SU-DHL-6 (cell line): ENCODE results near the gene SKI.
"Not testable (repeated sequence)": the region's sequence is repeated elsewhere in the genome, so short reads cannot be mapped to it uniquely, and the experiment has no call there.

Source experiments
- EZH2phosphoT487 ChIP-seq: fragments of 200-600 bp; sonication (generic), shearing (Covaris generic); conservative IDR thresholded peaks from 2 replicates; pipeline ENCODE4 v1.6.1; 2018; ENCODE audit warnings: mild to moderate bottlenecking, antibody characterized with exemption, low read length, moderate library complexity, mixed read lengths
- TF ChIP-seq, protein P1 (sequence below): fragments of 200-600 bp; sonication (generic); IDR thresholded peaks from one replicate; pipeline ENCODE4 v1.5.1; 2017; ENCODE audit warnings: antibody characterized with exemption, mild to moderate bottlenecking, low read length, moderate library complexity; ENCODE audit not compliant: insufficient read depth, poor library complexity, severe bottlenecking

DNA sequence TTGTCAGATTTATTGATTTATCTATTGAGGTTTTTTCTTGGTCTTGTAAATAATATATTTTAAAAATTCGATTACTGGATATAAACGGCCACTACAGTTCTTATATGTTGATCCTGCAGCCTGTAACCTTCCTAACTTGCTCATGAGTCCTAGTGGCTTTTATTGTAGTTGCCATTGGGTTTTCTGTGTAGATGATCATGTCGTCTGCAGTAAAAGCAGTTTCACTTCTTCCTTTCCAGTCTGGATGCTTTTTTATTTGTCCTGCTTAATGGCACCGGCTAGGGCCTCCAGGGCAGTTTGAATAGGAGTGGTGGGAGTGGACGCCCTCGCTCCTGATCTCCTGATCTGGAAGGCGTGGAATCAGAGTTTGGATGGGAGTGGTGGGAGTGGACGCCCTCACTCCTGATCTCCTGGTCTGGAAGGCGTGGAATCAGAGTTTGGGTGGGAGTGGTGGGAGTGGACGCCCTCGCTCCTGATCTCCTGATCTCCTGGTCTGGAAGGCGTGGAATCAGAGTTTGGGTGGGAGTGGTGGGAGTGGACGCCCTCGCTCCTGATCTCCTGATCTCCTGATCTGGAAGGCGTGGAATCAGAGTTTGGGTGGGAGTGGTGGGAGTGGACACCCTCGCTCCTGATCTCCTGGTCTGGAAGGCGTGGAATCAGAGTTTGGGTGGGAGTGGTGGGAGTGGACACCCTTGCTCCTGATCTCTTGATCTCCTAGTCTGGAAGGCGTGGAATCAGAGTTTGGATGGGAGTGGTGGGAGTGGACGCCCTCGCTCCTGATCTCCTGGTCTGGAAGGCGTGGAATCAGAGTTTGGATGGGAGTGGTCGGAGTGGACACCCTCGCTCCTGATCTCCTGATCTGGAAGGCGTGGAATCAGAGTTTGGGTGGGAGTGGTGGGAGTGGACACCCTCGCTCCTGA lies 33.6 kb downstream of the SKI start:
- TF ChIP-seq, protein P1, sequence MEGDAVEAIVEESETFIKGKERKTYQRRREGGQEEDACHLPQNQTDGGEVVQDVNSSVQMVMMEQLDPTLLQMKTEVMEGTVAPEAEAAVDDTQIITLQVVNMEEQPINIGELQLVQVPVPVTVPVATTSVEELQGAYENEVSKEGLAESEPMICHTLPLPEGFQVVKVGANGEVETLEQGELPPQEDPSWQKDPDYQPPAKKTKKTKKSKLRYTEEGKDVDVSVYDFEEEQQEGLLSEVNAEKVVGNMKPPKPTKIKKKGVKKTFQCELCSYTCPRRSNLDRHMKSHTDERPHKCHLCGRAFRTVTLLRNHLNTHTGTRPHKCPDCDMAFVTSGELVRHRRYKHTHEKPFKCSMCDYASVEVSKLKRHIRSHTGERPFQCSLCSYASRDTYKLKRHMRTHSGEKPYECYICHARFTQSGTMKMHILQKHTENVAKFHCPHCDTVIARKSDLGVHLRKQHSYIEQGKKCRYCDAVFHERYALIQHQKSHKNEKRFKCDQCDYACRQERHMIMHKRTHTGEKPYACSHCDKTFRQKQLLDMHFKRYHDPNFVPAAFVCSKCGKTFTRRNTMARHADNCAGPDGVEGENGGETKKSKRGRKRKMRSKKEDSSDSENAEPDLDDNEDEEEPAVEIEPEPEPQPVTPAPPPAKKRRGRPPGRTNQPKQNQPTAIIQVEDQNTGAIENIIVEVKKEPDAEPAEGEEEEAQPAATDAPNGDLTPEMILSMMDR = not testable (repeated sequence)
- not testable (repeated sequence) for TF ChIP-seq EZH2phosphoT487
